Activated T-cell treated with anti-CD3 and anti-CD28 coated beads, Interleukin-2, amount 50 U/mL, for 4 hours (primary cell): ENCODE measurements around the gene AKR1C1. TPM values are rescaled to one million over a fixed set of nuclear protein-coding genes. Genes with fewer than 3 reads are reported as not detected.
"Not testable (repeated sequence)": the region's sequence is repeated elsewhere in the genome, so short reads cannot be mapped to it uniquely, and the experiment has no call there.

Source experiments
- ATAC-seq, 2 donors: fragments of 200-7000 bp; cut with Tn5 transposase; one replicate each; pipeline ENCODE4 v1.10.0; 2021
- DNase-seq: peaks from one replicate; pipeline ENCODE4 v3.0.0-alpha.2; 2020
- H3K27me3 Mint-ChIP-seq: one replicate; pipeline ENCODE4 v1.8.0; 2021; ENCODE audit warnings: low read depth, mixed read lengths
- H3K36me3 Mint-ChIP-seq: one replicate; pipeline ENCODE4 v1.8.0; 2022; ENCODE audit warnings: mixed read lengths; ENCODE audit not compliant: insufficient read depth
- H3K4me1 Mint-ChIP-seq: one replicate; pipeline ENCODE4 v1.8.0; 2021; ENCODE audit warnings: low read depth, mixed read lengths
- H3K4me3 Mint-ChIP-seq: one replicate; pipeline ENCODE4 v1.8.0; 2021; ENCODE audit warnings: mild to moderate bottlenecking, moderate library complexity, mixed read lengths
- H3K9me3 Mint-ChIP-seq: one replicate; pipeline ENCODE4 v1.8.0; 2021; ENCODE audit warnings: mixed read lengths
- total RNA-seq, 3 donors: library from RNA; stranded (reverse); gene quantifications; one replicate each; pipeline ENCODE4 v1.2.1, GENCODE V29; 2021

Gene AKR1C1
- under 1 TPM; 0.34 to 0.78 (median 0.52) TPM for total RNA-seq

DNA sequence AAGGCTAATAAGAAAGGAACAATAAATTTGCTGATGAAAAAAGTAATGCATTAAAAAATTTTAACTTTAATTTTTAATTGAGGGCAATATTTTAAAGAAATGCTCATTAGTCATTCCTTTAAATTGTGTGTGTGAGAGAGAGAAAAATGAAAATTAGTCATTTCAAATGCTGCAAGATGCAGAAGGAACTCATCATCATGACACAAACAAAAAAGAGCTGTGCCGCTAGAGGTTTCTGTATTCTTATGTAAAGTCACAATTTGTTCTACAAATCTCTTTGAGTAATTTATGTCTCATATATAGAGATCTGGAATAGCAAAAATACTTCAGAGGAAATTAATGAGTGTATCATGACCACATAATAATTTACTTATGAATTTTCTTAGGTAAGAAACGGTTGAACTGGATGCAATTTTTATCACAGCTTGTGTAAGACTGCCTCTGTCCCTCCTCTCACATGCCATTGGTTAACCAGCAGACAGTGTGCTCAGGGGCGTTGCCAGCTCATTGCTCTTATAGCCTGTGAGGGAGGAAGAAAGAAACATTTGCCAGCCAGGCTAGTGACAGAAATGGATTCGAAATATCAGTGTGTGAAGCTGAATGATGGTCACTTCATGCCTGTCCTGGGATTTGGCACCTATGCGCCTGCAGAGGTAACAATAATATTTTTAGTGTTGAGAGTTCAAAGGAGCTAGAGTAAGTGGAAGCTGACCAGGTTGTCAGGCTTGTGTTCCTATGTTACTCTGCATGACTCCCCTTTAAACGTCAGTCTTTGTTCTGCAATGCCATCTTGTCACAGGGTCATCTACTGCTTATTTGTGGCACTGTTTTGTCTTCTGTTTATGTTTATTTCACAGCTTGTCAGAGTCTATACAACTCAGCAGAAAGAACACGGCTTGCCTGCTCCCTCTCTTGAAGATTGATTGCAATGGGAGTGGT lies at the start of gene AKR1C1:
Gene AKR1C1 (plus strand): TSS at position 540 of the 939 bp plus-strand sequence. CDS start 30 bp downstream, at position 570.
- not testable (repeated sequence) for H3K4me3 Mint-ChIP-seq, H3K9me3 Mint-ChIP-seq, DNase-seq, ATAC-seq, H3K4me1 Mint-ChIP-seq, H3K27me3 Mint-ChIP-seq, H3K36me3 Mint-ChIP-seq

- Mint-ChIP-seq H3K9me3 (no peaks in the 10 kb centered on the region), H3K36me3 (no peaks in the 10 kb centered on the region), H3K4me3 (no peak overlapping the region), H3K4me1 (no peaks in the 10 kb centered on the region), H3K27me3 (peaks cover 3% of the 10 kb centered on the region)
- ATAC-seq, result no peak
- no peak for DNase-seq
Measured at GRCh38 chr10:4914213-4914850, 48.9 kb upstream of the AKR1C1 start.

- Mint-ChIP-seq H3K27me3 (peaks cover 8% of the 10 kb centered on the region), H3K4me1 (no peaks in the 10 kb centered on the region), H3K4me3 (no peak overlapping the region), H3K9me3 (no peaks in the 10 kb centered on the region), H3K36me3 (peaks cover 1% of the 10 kb centered on the region)
- ATAC-seq (no peak), DNase-seq (no peak)
Measured at GRCh38 chr10:4916086-4916716, 47.0 kb upstream of the AKR1C1 start.

GRCh38 chr10:4918236-4918635 lies 45.0 kb upstream of the AKR1C1 start:
- H3K9me3 Mint-ChIP-seq, result no peaks in the 10 kb centered on the region
- DNase-seq (no peak), ATAC-seq (no peak)
- peaks cover 8% of the 10 kb centered on the region for H3K27me3 Mint-ChIP-seq
- no peaks in the 10 kb centered on the region for H3K4me1 Mint-ChIP-seq
- peaks cover 1% of the 10 kb centered on the region for H3K36me3 Mint-ChIP-seq
- no peak overlapping the region for H3K4me3 Mint-ChIP-seq

GRCh38 chr10:4924482-4924881 lies 38.7 kb upstream of the AKR1C1 start:
- H3K36me3 Mint-ChIP-seq, H3K4me1 Mint-ChIP-seq, ATAC-seq, DNase-seq, H3K4me3 Mint-ChIP-seq, H3K27me3 Mint-ChIP-seq: not testable (repeated sequence)
- peaks cover 21% of the 10 kb centered on the region for H3K9me3 Mint-ChIP-seq

- Mint-ChIP-seq H3K4me3 (no peak overlapping the region), H3K4me1 (no peaks in the 10 kb centered on the region), H3K27me3 (no peaks in the 10 kb centered on the region), H3K36me3 (no peaks in the 10 kb centered on the region), H3K9me3 (peaks cover 27% of the 10 kb centered on the region)
- DNase-seq, result no peak
- ATAC-seq, result no peak
Measured at GRCh38 chr10:4926400-4926799, 36.8 kb upstream of the AKR1C1 start.

DNA sequence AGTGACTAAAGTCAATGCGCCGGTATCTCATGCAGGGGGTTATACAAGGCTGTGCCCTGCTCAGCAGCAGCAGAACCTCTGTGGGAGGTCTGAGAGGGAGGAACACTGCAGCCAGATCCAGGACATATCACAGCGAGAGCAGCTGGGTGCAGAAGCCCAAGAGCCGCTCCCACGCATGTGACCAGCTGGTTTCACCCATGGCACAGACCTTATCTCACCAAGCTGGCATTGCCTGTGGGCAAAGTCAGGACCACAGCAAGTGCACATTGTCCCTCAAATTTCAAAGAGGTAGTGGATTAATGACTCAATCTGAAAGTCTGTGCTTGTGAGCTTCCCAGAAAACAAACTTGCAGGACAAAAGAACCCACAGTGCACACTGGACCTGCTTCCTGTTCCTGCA lies 31.6 kb upstream of the AKR1C1 start:
- DNase-seq (no peak), ATAC-seq (no peak)
- peaks cover 14% of the 10 kb centered on the region for H3K9me3 Mint-ChIP-seq
- H3K4me1 Mint-ChIP-seq, result no peaks in the 10 kb centered on the region
- H3K4me3 Mint-ChIP-seq, result no peak overlapping the region
- no peaks in the 10 kb centered on the region for H3K36me3 Mint-ChIP-seq
- H3K27me3 Mint-ChIP-seq, result peaks cover 2% of the 10 kb centered on the region

DNA sequence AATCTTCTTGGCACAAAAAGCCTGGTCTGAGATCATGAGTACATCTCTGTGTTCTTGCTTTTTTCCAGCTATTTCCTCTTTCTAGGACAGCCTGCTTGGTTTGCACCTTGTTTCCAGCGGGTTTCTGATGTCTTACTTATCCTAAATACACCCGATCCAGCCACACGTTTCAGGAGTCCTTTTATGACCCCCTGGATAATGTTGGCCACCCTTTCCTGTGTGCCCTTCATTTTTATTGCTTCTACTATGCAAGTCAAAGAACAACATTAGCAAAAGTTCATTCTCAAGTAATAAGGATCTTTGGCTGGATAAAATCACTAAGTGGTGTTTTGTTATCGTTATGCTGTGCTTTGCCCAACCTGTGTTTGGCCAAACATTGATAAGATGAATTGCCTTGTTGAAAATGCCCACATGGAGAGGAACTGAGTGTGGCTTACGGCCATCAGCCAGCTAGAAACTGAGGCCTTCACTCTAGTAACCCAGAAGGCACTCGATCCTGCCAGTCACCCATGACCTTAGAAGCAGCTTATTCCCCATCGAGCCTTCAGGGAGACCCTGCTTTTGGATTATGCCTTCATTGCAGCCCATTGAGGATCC lies 28.7 kb upstream of the AKR1C1 start:
- Mint-ChIP-seq H3K9me3 (peaks cover 5% of the 10 kb centered on the region), H3K4me3 (no peak overlapping the region), H3K27me3 (peaks cover 8% of the 10 kb centered on the region), H3K36me3 (no peaks in the 10 kb centered on the region), H3K4me1 (no peaks in the 10 kb centered on the region)
- no peak for DNase-seq
- no peak for ATAC-seq

GRCh38 chr10:4937346-4937745 lies 25.9 kb upstream of the AKR1C1 start:
- DNase-seq (no peak), ATAC-seq (no peak)
- H3K9me3 Mint-ChIP-seq, result no peaks in the 10 kb centered on the region
- H3K4me1 Mint-ChIP-seq, result no peaks in the 10 kb centered on the region
- H3K27me3 Mint-ChIP-seq, result peaks cover 8% of the 10 kb centered on the region
- no peak overlapping the region for H3K4me3 Mint-ChIP-seq
- H3K36me3 Mint-ChIP-seq, result no peaks in the 10 kb centered on the region

DNA sequence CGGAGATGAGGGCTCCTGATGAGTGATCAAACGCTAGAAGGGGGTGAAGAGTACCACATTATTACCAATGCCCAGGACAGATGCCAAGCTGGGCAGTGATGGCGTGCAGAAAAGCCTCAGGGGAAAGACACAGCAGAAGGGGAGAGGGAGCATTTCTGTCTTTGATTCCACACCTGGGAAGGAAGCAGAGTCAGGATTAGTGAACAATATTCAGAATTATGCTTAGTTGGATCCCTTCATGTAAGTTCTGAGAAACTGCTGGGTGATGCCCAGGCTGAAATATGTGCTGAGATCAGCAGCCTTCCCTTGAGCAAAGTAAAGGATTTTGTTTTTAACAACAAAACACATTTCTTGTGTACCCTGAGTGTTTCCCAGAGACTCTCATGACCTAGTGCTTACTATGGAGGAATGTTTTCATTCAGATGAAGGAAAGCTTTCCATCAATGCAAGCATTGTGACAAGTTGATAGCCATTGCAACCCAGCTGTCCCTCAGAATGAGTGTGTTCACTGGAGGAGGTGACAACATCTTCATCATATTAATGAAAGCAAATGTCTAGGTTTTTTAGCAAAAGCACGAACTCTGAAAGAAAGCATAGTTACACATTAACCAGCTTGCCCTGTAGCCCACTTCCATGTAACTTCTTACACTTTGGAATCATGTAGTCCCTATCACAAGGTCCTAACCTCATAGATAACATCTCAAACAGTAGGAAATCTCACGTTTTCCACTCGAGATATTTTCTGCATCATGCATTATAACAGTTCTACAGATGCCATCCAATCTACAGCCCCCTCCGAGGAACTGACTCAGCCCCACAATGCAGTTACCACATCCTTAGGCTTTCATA lies 23.8 kb upstream of the AKR1C1 start:
- Mint-ChIP-seq H3K4me1 (no peaks in the 10 kb centered on the region), H3K9me3 (no peaks in the 10 kb centered on the region), H3K27me3 (peaks cover 8% of the 10 kb centered on the region), H3K36me3 (no peaks in the 10 kb centered on the region), H3K4me3 (no peak overlapping the region)
- DNase-seq, result no peak
- ATAC-seq, result no peak

DNA sequence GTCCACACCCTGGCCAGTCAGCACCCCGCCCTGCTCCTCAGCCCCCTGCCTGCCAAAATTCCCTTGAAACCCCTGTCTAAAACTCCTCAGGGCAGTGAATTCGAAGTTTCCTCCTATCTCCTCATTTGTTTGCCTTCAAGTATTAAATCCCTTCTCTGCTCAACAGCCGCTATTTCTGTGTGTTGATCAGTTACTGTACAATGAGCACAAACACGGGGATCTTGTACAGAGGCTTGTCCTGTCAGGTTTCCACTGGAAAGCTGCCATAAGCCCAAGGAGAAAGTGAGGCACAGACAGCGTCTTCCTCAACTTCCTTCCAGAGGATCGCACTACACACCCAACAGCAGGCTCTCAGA lies 23.2 kb upstream of the AKR1C1 start:
- not testable (repeated sequence) for H3K4me3 Mint-ChIP-seq, H3K36me3 Mint-ChIP-seq, ATAC-seq, H3K27me3 Mint-ChIP-seq, H3K4me1 Mint-ChIP-seq, DNase-seq, H3K9me3 Mint-ChIP-seq

- not testable (repeated sequence) for DNase-seq, ATAC-seq, H3K9me3 Mint-ChIP-seq, H3K27me3 Mint-ChIP-seq, H3K4me3 Mint-ChIP-seq, H3K4me1 Mint-ChIP-seq, H3K36me3 Mint-ChIP-seq
Measured at GRCh38 chr10:4940909-4941308, 22.3 kb upstream of the AKR1C1 start.

DNA sequence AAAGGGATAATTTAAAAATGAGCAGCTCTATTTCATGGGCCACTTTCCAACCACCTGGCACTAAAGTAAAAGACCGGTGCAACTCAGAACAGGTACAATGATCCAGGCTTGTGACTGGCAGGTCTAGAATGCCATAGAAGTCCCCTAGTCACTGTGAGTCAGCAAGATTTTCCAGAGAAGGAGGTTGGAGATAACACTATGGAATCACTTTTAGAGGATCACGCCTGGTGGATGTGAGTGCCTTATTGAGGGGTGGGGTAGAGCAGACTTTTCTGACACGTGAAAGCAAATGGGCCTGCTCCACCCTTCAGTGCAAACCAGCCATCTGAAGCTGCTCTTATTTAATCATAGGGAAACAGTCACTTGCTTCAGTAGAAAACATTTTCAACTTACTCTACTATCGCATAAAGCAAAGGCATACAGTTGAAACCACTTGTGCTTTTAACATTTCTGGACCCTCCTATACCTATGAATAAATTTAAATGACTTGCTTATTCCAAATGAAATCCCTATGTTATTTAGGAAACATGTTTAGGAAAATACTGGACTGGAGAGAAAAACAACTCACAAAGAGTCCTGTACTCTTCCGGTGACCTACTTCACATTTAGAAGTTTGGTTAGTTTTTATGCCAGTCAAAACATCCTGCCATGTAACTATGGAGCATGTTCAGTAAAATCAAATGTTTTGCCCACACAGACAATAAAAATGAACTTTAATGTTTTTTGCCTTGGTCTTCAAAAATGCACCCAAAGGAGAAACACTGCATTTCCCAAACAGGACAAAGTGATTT lies 21.5 kb upstream of the AKR1C1 start:
- ATAC-seq (no peak), DNase-seq (no peak)
- Mint-ChIP-seq H3K27me3 (peaks cover 5% of the 10 kb centered on the region), H3K9me3 (no peaks in the 10 kb centered on the region), H3K4me1 (no peaks in the 10 kb centered on the region), H3K4me3 (no peak overlapping the region), H3K36me3 (no peaks in the 10 kb centered on the region)
